ENCODE data around the gene WWOX.

- peak; percentile 69 for TF ChIP-seq CTCF (IDR thresholded peaks at IDR 0.05; ENCODE audit: poor library complexity)
- no peak for TF ChIP-seq EZH2phosphoT487 (IDR thresholded peaks at IDR 0.05; ENCODE audit: low read depth, severe bottlenecking, unreplicated experiment)
These were observed 135.8 kb downstream of the WWOX start for GRCh38 chr16:78235168-78235800.

Measured in hepatocyte (in vitro differentiated cells).